HTR-8/SVneo (cell line): Measurements from ENCODE around the gene PIP4K2A.
A peak's percentile ranks its signal among the peaks of the same experiment; 100 is the strongest.

Source experiments
- DNase-seq: peaks from one replicate; pipeline ENCODE4 v3.0.0; 2011; ENCODE audit warnings: low spot score, mixed read lengths; ENCODE audit not compliant: insufficient read length
- FAIRE-seq: peaks from 2 replicates; lab custom pipeline; 2011; peaks lifted over from hg19 to GRCh38; lab: Jason Lieb, UNC

Gene PIP4K2A

GRCh38 chr10:22570733-22571430, 143.5 kb downstream of the PIP4K2A start:
- FAIRE-seq (no peak), DNase-seq (no peak)

- DNase-seq (no peak), FAIRE-seq (no peak)
Observed at GRCh38 chr10:22570234-22570633, 144.1 kb downstream of the PIP4K2A start.

- FAIRE-seq = no peak
- DNase-seq = no peak
Observed at GRCh38 chr10:22568928-22569327, 145.4 kb downstream of the PIP4K2A start.

GRCh38 chr10:22564060-22564459, 150.3 kb downstream of the PIP4K2A start:
- FAIRE-seq = no peak
- no peak for DNase-seq

- no peak for FAIRE-seq
- no peak for DNase-seq
Observed at GRCh38 chr10:22561909-22562308, 152.5 kb downstream of the PIP4K2A start.

GRCh38 chr10:22560913-22561239, 153.5 kb downstream of the PIP4K2A start:
- DNase-seq (no peak), FAIRE-seq (no peak)

- FAIRE-seq (no peak), DNase-seq (no peak)
Observed at GRCh38 chr10:22560096-22560912, 154.1 kb downstream of the PIP4K2A start.

GRCh38 chr10:22557321-22557720, 157.1 kb downstream of the PIP4K2A start:
- no peak for FAIRE-seq
- DNase-seq = no peak

GRCh38 chr10:22556774-22557173, 157.6 kb downstream of the PIP4K2A start:
- FAIRE-seq = no peak

GRCh38 chr10:22554461-22555182, 159.8 kb downstream of the PIP4K2A start:
- DNase-seq = no peak
- FAIRE-seq = no peak

More at GRCh38 chr10:22556774-22557173, 157.6 kb downstream of the PIP4K2A start:
- DNase-seq = no peak

- DNase-seq = no peak
- no peak for FAIRE-seq
Observed at GRCh38 chr10:22553452-22553995, 160.9 kb downstream of the PIP4K2A start.

- no peak for DNase-seq
- FAIRE-seq = no peak
Observed at GRCh38 chr10:22552888-22553378, 161.4 kb downstream of the PIP4K2A start.

- no peak for DNase-seq
- FAIRE-seq = no peak
Observed at GRCh38 chr10:22551681-22552365, 162.6 kb downstream of the PIP4K2A start.

GRCh38 chr10:22550732-22551131, 163.6 kb downstream of the PIP4K2A start:
- FAIRE-seq (no peak), DNase-seq (peak; percentile 15)

- no peak for FAIRE-seq
- no peak for DNase-seq
Observed at GRCh38 chr10:22548344-22548743, 166.0 kb downstream of the PIP4K2A start.

GRCh38 chr10:22545643-22546042, 168.7 kb downstream of the PIP4K2A start:
- DNase-seq (no peak), FAIRE-seq (no peak)

- FAIRE-seq = no peak
Observed at GRCh38 chr10:22544325-22545068, 169.9 kb downstream of the PIP4K2A start.

GRCh38 chr10:22542773-22543172, 171.6 kb downstream of the PIP4K2A start:
- no peak for FAIRE-seq
- DNase-seq = no peak

More at GRCh38 chr10:22544325-22545068, 169.9 kb downstream of the PIP4K2A start:
- no peak for DNase-seq

GRCh38 chr10:22541900-22542299, 172.5 kb downstream of the PIP4K2A start:
- FAIRE-seq (no peak), DNase-seq (no peak)
